ENCODE data around the gene PPFIA3.

PPFIA3 gene

GRCh38 chr19:49109051-49109450 lies 10.3 kb upstream of the PPFIA3 start:
- no peaks in the 10 kb centered on the region; the same call in 1 of the 2 replicates for H3K79me2 ChIP-seq (ENCODE audit: low read length)
- no peak for TF ChIP-seq CTCF (IDR thresholded peaks at IDR 0.05; ENCODE audit: low read length)
- TF ChIP-seq EZH2phosphoT487 (IDR thresholded peaks at IDR 0.05; ENCODE audit: low read length), result no peak
- no peak for TF ChIP-seq EZH2 (optimal IDR thresholded peaks at IDR 0.05; ENCODE audit: low read depth, low read length)
- no peak overlapping the region for H3K4me2 ChIP-seq (ENCODE audit: low read depth, low read length)
- H4K20me1 ChIP-seq (ENCODE audit: insufficient read depth, low read length), result no peaks in the 10 kb centered on the region
- no peaks in the 10 kb centered on the region for H3K27me3 ChIP-seq (replicated peaks; ENCODE audit: insufficient read depth, low read length)
- peaks cover 16% of the 10 kb centered on the region; the same call in 1 of the 2 replicates for H3F3A ChIP-seq (ENCODE audit: insufficient read depth, low read length)
- no peak overlapping the region for H3K27ac ChIP-seq (ENCODE audit: low read length)
- H3K9me2 ChIP-seq (replicated peaks; ENCODE audit: insufficient read depth, low read length), result no peaks in the 10 kb centered on the region
- no peaks in the 10 kb centered on the region for H3K9me3 ChIP-seq (replicated peaks; ENCODE audit: insufficient read depth, low read length)
- H3K4me1 ChIP-seq (ENCODE audit: low read length), result no peaks in the 10 kb centered on the region
- H3K36me3 ChIP-seq (replicated peaks; ENCODE audit: insufficient read depth, low read length), result peaks cover 3% of the 10 kb centered on the region
- H3K4me3 ChIP-seq (ENCODE audit: low read length), result no peak overlapping the region
- no peak overlapping the region for H2AFZ ChIP-seq (ENCODE audit: low read length)
- no peak overlapping the region for H3K9ac ChIP-seq (ENCODE audit: low read length)
- DNase-seq, result no peak

GRCh38 chr19:49109569-49110233 lies 9.6 kb upstream of the PPFIA3 start:
- no peaks in the 10 kb centered on the region for H3K27me3 ChIP-seq (replicated peaks; ENCODE audit: insufficient read depth, low read length)
- no peaks in the 10 kb centered on the region for H3K9me3 ChIP-seq (replicated peaks; ENCODE audit: insufficient read depth, low read length)
- H3K9ac ChIP-seq (ENCODE audit: low read length), result no peak overlapping the region
- H3K27ac ChIP-seq (ENCODE audit: low read length), result no peak overlapping the region
- H3K4me3 ChIP-seq (ENCODE audit: low read length), result no peak overlapping the region
- H3K36me3 ChIP-seq (replicated peaks; ENCODE audit: insufficient read depth, low read length), result peaks cover 3% of the 10 kb centered on the region
- H3K4me2 ChIP-seq (ENCODE audit: low read depth, low read length), result no peak overlapping the region
- no peaks in the 10 kb centered on the region; the same call in 1 of the 2 replicates for H3K79me2 ChIP-seq (ENCODE audit: low read length)
- H3K9me2 ChIP-seq (replicated peaks; ENCODE audit: insufficient read depth, low read length), result no peaks in the 10 kb centered on the region
- no peak for DNase-seq
- TF ChIP-seq EZH2phosphoT487 (IDR thresholded peaks at IDR 0.05; ENCODE audit: low read length) (no peak), EZH2 (optimal IDR thresholded peaks at IDR 0.05; ENCODE audit: low read depth, low read length) (no peak), CTCF (IDR thresholded peaks at IDR 0.05; ENCODE audit: low read length) (no peak)
- no peaks in the 10 kb centered on the region for H4K20me1 ChIP-seq (ENCODE audit: insufficient read depth, low read length)
- H3F3A ChIP-seq (ENCODE audit: insufficient read depth, low read length), result peaks cover 16% of the 10 kb centered on the region; the same call in 1 of the 2 replicates
- no peaks in the 10 kb centered on the region for H3K4me1 ChIP-seq (ENCODE audit: low read length)
- H2AFZ ChIP-seq (ENCODE audit: low read length), result no peak overlapping the region

GRCh38 chr19:49110567-49110966 lies 8.8 kb upstream of the PPFIA3 start:
- H3K27me3 ChIP-seq (replicated peaks; ENCODE audit: insufficient read depth, low read length), result no peaks in the 10 kb centered on the region
- H3K9me3 ChIP-seq (replicated peaks; ENCODE audit: insufficient read depth, low read length), result no peaks in the 10 kb centered on the region
- H3K4me3 ChIP-seq (ENCODE audit: low read length), result no peak overlapping the region
- H3K4me2 ChIP-seq (ENCODE audit: low read depth, low read length), result no peak overlapping the region
- H2AFZ ChIP-seq (ENCODE audit: low read length), result no peak overlapping the region
- H3K36me3 ChIP-seq (replicated peaks; ENCODE audit: insufficient read depth, low read length), result no peaks in the 10 kb centered on the region; the same call in 1 of the 2 replicates
- H4K20me1 ChIP-seq (ENCODE audit: insufficient read depth, low read length), result no peaks in the 10 kb centered on the region
- H3F3A ChIP-seq (ENCODE audit: insufficient read depth, low read length), result peaks cover 16% of the 10 kb centered on the region; the same call in 1 of the 2 replicates
- H3K4me1 ChIP-seq (ENCODE audit: low read length), result 0 out of 2 replicates have a peak, but pooled peaks cover 4% of the 10 kb centered on the region
- DNase-seq, result no peak
- H3K9me2 ChIP-seq (replicated peaks; ENCODE audit: insufficient read depth, low read length), result no peaks in the 10 kb centered on the region
- H3K79me2 ChIP-seq (ENCODE audit: low read length), result no peaks in the 10 kb centered on the region; the same call in 1 of the 2 replicates
- no peak for TF ChIP-seq CTCF (IDR thresholded peaks at IDR 0.05; ENCODE audit: low read length)
- TF ChIP-seq EZH2 (optimal IDR thresholded peaks at IDR 0.05; ENCODE audit: low read depth, low read length), result no peak
- no peak for TF ChIP-seq EZH2phosphoT487 (IDR thresholded peaks at IDR 0.05; ENCODE audit: low read length)
- H3K27ac ChIP-seq (ENCODE audit: low read length), result no peak overlapping the region
- H3K9ac ChIP-seq (ENCODE audit: low read length), result no peak overlapping the region
